Spinal cord (tissue), 10 donors: Measurements from ENCODE around the gene CDR2L. TPM values are rescaled to one million over a fixed set of nuclear protein-coding genes. Genes with fewer than 3 reads are reported as not detected.
"Not testable (repeated sequence)": the region's sequence is repeated elsewhere in the genome, so short reads cannot be mapped to it uniquely, and the experiment has no call there.

Experiments used
- DNase-seq, 6 donors: peaks; one replicate each; pipeline versions ENCODE4 v3.0.0 to v3.0.0-alpha.2; 2013 to 2015; ENCODE audit warnings: low spot score in 6 of 6, low read depth in 4 of 6
- H3K27ac ChIP-seq: one replicate; pipeline ENCODE4 v1.5.1; 2013; ENCODE audit warnings: low read depth, low read length, control low read depth
- H3K27me3 ChIP-seq: one replicate; pipeline ENCODE4 v1.6.1; 2013; ENCODE audit warnings: low read length; ENCODE audit not compliant: control insufficient read depth, insufficient read depth
- H3K36me3 ChIP-seq: one replicate; pipeline ENCODE4 v1.6.1; 2013; ENCODE audit warnings: low read length; ENCODE audit not compliant: control insufficient read depth, insufficient read depth
- H3K4me1 ChIP-seq: one replicate; pipeline ENCODE4 v1.6.1; 2013; ENCODE audit warnings: low read length; ENCODE audit not compliant: control insufficient read depth, insufficient read depth
- H3K4me3 ChIP-seq: one replicate; pipeline ENCODE4 v1.5.1; 2013; ENCODE audit warnings: low read depth, low read length, control low read depth
- H3K9me3 ChIP-seq: one replicate; pipeline ENCODE4 v1.6.1; 2013; ENCODE audit warnings: low read length; ENCODE audit not compliant: control insufficient read depth, insufficient read depth
- WGBS: methylation state at CpG from one replicate; pipeline ENCODE4 v1.1.5; 2013; ENCODE audit warnings: missing lambda C conversion rate; ENCODE audit not compliant: insufficient coverage; 5-methylcytosine and 5-hydroxymethylcytosine counted together
- polyA plus RNA-seq, 2 donors: library from polyadenylated mRNA; unstranded; fragments of 120-200 nt; gene quantifications; one replicate each; pipeline ENCODE4 v1.2.1, GENCODE V29; 2013; ENCODE audit not compliant: insufficient read length in 2 of 2
- total RNA-seq, 2 donors: library from RNA; depleted of rRNA in 1 of 2; stranded (reverse); fragments of 120-200 nt in 1 of 2; fragments of >200 nt in 1 of 2; gene quantifications; one replicate each; pipeline versions ENCODE4 v1.2.3 to v1.2.4, GENCODE V29; 2013 to 2014
- donor health status: healthy.

CDR2L gene
- total and polyA plus RNA-seq, 4 donors: 7.3 to 25.4 (median 16.1) TPM

DNA sequence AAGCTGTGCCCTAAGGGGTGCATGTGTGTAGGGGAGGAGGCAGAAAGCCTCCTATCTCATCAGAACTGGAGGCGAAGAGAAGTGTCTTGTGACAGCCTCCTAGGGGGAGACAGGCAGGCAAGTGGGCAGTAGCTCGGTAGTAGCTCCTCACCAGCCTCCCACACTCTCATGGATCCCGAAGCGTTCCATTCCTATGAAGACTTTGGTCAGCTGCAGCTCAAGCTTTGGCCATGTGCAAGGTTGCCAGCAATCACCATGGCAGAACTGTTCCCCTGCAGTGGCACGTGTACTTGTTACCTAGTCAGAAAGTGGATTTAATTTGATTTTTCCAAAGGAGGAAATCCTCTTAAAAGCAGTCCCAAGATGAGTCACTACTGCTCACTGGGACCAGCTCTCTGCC lies 31.7 kb downstream of the CDR2L start:
- peaks cover 28% of the 10 kb centered on the region for H3K4me1 ChIP-seq
- peaks cover 43% of the 10 kb centered on the region for H3K36me3 ChIP-seq
- WGBS: 91% methylated on average over 5 of the region's 5 CpGs
- DNase-seq: no peak
- no peak overlapping the region for H3K4me3 ChIP-seq
- peak overlapping the region; percentile 33 for H3K27ac ChIP-seq
- H3K27me3 ChIP-seq: no peaks in the 10 kb centered on the region
- no peaks in the 10 kb centered on the region for H3K9me3 ChIP-seq

DNA sequence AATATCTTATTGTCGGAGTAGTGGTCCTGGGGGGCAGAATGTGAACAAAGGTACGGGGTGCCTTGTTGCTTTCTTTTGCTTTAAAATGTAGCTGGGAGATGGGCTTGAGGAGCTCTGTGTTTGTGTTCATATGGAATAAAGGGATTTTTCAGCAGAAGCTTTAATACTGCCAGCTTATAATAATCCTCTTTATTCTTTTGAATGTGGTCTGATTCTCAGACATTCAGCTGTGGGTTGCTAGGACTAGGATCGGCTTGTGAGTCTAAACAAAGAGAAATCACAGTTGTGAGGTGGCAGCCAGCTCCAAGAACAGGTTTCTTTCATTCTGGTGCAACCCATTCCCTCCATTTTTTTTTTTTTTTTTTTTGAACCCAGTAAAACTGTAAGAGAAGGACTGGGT lies 32.3 kb downstream of the CDR2L start:
- H3K36me3 ChIP-seq: peaks cover 43% of the 10 kb centered on the region
- DNase-seq: peak in 1 of 6 donors; percentile 45
- no peaks in the 10 kb centered on the region for H3K27me3 ChIP-seq
- H3K27ac ChIP-seq: peak overlapping the region; percentile 33
- no peaks in the 10 kb centered on the region for H3K9me3 ChIP-seq
- 90% methylated on average over 2 of the region's 3 CpGs for WGBS
- no peak overlapping the region for H3K4me3 ChIP-seq
- H3K4me1 ChIP-seq: peaks cover 25% of the 10 kb centered on the region

DNA sequence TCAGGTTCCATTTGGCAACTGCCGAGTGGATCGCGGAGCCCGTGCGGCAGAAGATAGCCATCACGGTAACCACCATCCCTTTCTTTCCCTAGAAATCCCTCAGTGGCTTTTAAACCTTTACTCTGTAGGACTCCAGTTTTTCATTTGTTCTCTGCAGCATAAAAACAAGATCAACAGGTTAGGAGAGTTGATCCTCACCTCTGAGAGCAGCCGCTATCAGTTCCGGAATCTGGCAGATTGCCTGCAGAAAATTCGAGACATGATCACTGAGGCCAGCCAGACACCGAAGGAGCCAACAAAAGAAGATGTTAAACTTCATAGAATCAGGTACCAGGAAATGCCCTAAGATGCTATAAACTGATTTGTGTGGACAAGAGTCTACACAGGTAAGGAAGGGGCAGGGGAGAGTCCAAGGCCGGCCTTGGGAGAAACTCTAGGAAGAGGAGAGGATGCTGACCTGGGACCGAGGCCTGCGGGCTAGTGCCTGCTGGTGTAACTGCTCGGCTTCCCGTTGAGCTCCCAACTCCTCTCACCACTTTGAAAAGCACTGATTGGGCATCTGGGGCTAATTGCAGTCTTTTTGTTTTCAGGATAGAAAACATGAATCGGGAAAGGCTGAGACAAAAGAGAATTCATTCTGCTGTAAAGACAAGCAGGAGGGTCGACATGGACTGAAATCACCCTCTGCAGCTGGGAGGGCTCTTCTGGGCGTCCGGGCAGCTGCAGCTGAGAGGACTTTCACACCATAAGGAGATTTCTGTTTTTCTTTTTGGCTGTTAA lies 33.1 kb downstream of the CDR2L start:
- peak overlapping the region; percentile 33 for H3K27ac ChIP-seq
- peaks cover 25% of the 10 kb centered on the region for H3K4me1 ChIP-seq
- H3K36me3 ChIP-seq: peaks cover 43% of the 10 kb centered on the region
- DNase-seq: peak in 2 of 6 donors; percentile 27 to 74
- no peak overlapping the region for H3K4me3 ChIP-seq
- WGBS: 78% methylated on average over 17 of the region's 19 CpGs
- H3K27me3 ChIP-seq: no peaks in the 10 kb centered on the region
- no peaks in the 10 kb centered on the region for H3K9me3 ChIP-seq

DNA sequence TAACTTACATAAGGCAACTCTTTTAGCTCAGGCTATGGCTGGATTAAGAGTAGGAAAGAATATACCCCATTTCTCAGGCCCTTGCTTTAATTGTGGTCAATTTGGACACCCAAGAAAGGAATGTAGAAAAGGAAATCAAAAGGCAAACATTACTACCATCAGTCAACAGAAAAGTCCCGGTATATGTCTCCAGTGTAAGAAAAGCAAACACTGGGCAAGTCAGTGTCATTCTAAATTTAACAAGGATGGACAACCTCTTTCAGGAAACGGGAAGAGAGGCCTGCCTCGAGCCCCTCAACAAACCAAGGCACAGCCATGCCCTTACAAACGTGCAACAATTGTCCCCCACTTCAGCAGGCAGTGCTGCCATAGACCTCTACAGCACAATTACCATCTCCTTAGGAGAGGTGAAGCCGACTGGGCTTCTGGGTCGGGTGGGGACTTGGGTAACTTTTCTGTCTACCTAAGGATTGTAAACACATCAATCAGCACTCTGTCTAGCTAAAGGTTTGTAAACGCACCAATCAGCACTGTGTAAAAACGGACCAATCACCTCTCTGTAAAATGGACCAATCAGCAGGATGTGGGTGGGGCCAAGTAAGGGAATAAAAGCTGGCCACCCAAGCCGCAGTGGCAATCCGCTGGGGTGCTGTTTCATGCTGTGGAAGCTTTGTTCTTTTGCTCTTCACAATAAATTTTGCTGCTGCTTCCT lies 37.4 kb downstream of the CDR2L start:
- no peak for DNase-seq

DNA sequence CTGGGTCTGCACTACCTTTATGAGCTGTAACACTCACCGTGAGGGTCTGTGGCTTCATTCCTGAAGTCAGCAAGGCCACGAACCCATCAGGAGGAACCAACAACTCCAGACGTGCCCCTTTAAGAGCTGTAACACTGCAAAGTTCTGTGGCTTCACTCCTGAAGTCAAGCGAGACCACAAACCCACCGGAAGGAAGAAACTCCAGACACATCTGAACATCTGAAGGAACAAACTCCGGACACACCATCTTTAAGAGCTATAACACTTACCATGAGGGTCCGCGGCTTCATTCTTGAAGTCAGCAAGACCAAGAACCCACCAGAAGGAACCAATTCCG lies 37.9 kb downstream of the CDR2L start:
- not testable (repeated sequence) for H3K27me3 ChIP-seq, H3K4me3 ChIP-seq, H3K27ac ChIP-seq, DNase-seq, H3K9me3 ChIP-seq
- peaks cover 14% of the 10 kb centered on the region for H3K4me1 ChIP-seq
- H3K36me3 ChIP-seq: peaks cover 19% of the 10 kb centered on the region
- WGBS: 90% methylated on average over 9 of the region's 9 CpGs

More for the DNA sequence above, 37.4 kb downstream of the CDR2L start:
- Histone ChIP-seq H3K27me3 (no peaks in the 10 kb centered on the region), H3K4me3 (no peak overlapping the region), H3K27ac (no peak overlapping the region), H3K4me1 (peaks cover 17% of the 10 kb centered on the region), H3K9me3 (no peaks in the 10 kb centered on the region), H3K36me3 (peaks cover 24% of the 10 kb centered on the region)
- WGBS: 93% methylated on average over 2 of the region's 10 CpGs

DNA sequence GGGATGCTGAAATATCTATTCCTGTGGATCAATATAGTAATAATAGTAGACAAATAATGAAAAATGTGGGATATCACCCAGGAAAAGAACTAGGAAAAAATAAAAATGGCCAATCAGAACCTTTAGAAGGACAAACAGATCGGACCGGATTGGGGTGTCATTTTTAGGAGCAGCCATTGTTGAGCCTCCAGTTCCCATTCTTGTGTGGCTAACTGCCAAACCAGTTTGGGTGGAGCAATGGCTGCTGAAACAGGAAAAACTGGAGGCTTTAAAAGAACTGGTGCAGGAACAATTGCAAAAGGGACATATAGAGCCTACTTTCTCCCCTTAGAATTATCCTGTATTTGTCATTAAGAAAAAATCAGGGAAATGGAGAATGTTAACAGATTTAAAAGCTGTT lies 39.2 kb downstream of the CDR2L start:
- H3K4me1 ChIP-seq, H3K4me3 ChIP-seq, H3K36me3 ChIP-seq, H3K27me3 ChIP-seq, H3K9me3 ChIP-seq, DNase-seq, H3K27ac ChIP-seq: not testable (repeated sequence)
- 96% methylated on average over 2 of the region's 2 CpGs for WGBS

DNA sequence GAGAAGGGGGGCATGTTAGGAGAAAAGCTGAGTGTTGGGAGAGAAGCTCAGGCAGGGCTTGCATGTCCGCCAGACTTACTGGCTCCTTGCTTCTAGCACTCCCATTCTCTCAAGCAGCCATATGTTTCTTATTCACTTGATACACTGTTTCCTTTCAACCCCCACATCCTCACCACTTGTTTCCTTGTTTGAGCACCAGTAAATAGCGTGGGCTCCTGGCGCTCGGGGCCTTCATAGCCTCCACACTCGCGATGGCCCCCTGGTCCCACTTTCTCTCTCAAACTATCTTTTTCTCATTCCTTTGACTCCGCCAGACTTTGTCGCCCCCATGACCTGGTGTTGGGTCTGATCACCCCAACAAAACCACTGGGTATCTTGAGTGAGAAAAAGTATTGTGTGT lies 42.7 kb downstream of the CDR2L start:
- Histone ChIP-seq H3K4me1 (peaks cover 28% of the 10 kb centered on the region), H3K36me3 (no peaks in the 10 kb centered on the region), H3K27ac (no peak overlapping the region), H3K27me3 (no peaks in the 10 kb centered on the region), H3K4me3 (no peak overlapping the region), H3K9me3 (no peaks in the 10 kb centered on the region)
- DNase-seq: no peak
- WGBS: 90% methylated on average over 3 of the region's 8 CpGs

DNA sequence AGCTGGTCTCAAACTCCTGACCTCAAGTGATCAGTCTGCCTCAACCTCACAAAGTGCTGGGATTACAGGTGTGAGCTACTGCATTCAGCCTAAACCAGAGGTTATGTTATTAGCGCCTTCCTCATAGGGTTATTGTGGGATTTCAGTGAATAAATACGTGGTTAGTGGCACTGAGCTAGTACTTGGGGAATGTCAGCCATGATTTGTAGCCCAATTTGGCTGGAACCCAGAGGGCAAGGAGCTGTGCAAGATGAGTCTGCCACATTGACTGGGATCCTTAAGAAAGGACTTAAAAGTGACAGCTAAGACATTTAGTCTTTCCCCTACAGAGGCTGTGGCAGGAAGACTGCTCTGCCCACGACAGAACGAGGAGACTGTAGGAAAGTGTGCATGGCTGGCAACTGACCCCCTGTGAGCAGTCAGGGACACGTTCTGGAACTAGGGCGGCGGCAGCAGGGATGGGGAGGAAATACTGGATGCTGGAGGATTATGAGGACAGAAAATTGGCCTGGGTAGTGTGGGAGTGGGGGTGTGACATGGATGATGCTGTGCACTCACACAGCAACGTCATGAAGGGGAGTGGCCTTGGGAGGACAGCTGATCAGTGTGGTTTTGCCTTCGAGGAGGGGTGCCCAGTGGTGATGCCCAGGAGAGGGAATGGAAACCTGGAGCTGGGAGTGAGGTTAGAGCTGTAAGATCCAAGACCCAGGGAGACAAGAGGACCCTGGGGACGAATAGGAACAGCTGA lies 44.7 kb downstream of the CDR2L start:
- WGBS: 20% methylated on average over 10 of the region's 10 CpGs
- DNase-seq: peak in 4 of 6 donors; percentile 64 to 96 (median 86)
- H3K27me3 ChIP-seq: no peaks in the 10 kb centered on the region
- no peaks in the 10 kb centered on the region for H3K9me3 ChIP-seq
- H3K4me3 ChIP-seq: peak overlapping the region; percentile 90
- H3K36me3 ChIP-seq: peaks cover 17% of the 10 kb centered on the region
- H3K4me1 ChIP-seq: peaks cover 39% of the 10 kb centered on the region
- H3K27ac ChIP-seq: peak overlapping the region; percentile 83

DNA sequence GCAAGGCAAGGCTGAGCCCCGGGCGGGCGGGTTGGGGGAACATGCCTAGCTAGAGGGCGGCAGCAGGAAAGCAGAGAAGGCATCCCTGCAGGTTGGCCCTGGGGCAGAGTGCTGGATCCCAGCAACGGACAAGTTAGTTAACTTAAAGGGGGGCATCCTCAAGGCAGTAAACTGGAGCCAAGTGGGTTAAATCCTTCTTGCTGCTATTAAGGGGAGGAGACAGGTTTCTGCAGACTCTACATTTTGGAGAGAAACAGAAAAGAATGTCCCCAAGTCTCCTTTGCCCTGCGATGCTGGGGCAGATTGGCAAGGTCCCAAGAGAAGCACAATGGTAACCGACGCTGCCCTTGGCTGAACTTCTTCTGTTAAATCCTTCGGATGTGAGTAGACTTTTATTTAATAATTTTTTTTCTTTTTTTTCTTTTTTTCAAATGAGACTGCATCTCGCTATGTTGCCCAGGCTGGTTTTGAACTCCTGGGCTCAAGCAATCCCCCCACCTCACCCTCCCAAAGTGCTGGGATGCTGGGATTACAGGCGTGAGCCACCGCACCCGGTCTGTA lies 45.4 kb downstream of the CDR2L start:
- Histone ChIP-seq H3K4me1 (peaks cover 39% of the 10 kb centered on the region), H3K4me3 (peak overlapping the region; percentile 90), H3K27ac (peak overlapping the region; percentile 98), H3K27me3 (no peaks in the 10 kb centered on the region), H3K9me3 (no peaks in the 10 kb centered on the region), H3K36me3 (peaks cover 19% of the 10 kb centered on the region)
- WGBS: 5% methylated on average over 5 of the region's 13 CpGs
- peak in 2 of 6 donors; percentile 43 to 57 for DNase-seq
